Adrenal gland (tissue), 12 donors: ENCODE data around the gene ADSS1. TPM values are rescaled to one million over a fixed set of nuclear protein-coding genes. Genes with fewer than 3 reads are reported as not detected.
A peak's percentile ranks its signal among the peaks of the same experiment; 100 is the strongest.

Source experiments
- DNase-seq, 7 donors: peaks; one replicate each; pipeline ENCODE4 v3.0.0-alpha.2; 2019 to 2020
- H3K27ac ChIP-seq, 5 donors: fragments of 200-600 bp; sonication (generic) in 4 of 5; 1 replicate in 3 of 5; 2 replicates in 2 of 5; pipeline versions ENCODE4 v1.5.1 to v1.8.0; 2016 to 2020; ENCODE audit warnings: mild to moderate bottlenecking in 1 of 5
- H3K27me3 ChIP-seq: fragments of 200-600 bp; 2 replicates; pipeline ENCODE4 v1.8.0; 2021
- H3K36me3 ChIP-seq, 2 donors: fragments of 200-600 bp; replicated peaks in 1 of 2; 1 replicate in 1 of 2; 2 replicates in 1 of 2; pipeline versions ENCODE4 v1.5.1 to v1.8.0; 2018 to 2022
- H3K4me1 ChIP-seq, 2 donors: fragments of 200-600 bp; replicated peaks in 1 of 2; 1 replicate in 1 of 2; 2 replicates in 1 of 2; pipeline versions ENCODE4 v1.5.1 to v1.8.0; 2018 to 2021
- H3K4me3 ChIP-seq, 4 donors: fragments of 200-600 bp; sonication (generic) in 3 of 4; one replicate each; pipeline ENCODE4 v1.5.1; 2016 to 2018
- H3K9me3 ChIP-seq, 3 donors: fragments of 200-600 bp; sonication (generic) in 1 of 3; replicated peaks in 1 of 3; 1 replicate in 2 of 3; 2 replicates in 1 of 3; pipeline versions ENCODE4 v1.5.1 to v1.8.0; 2016 to 2021
- CTCF ChIP-seq, 6 experiments: fragments of 450-650 bp in 4 of 6; fragments of 200-600 bp in 2 of 6; sonication (generic) in 1 of 6; IDR thresholded peaks; 1 replicate in 5 of 6; 2 replicates in 1 of 6; pipeline versions ENCODE4 v1.5.1 to v1.8.0; 2016 to 2021; ENCODE audit warnings: antibody characterized with exemption in 6 of 6, mild to moderate bottlenecking in 2 of 6, moderate library complexity in 1 of 6
- POLR2A ChIP-seq, 2 donors: fragments of 450-650 bp; IDR thresholded peaks; one replicate each; pipeline ENCODE4 v1.6.1; 2017; ENCODE audit warnings: antibody characterized with exemption in 2 of 2, mild to moderate bottlenecking in 2 of 2, moderate library complexity in 1 of 2
- WGBS, 4 donors: extraction: QIAGEN DNeasy Blood & Tissue Kit in 2 of 4; methylation state at CpG; one replicate each; pipeline versions ENCODE4 v1.1.5 to v1.1.7; 2013 to 2017; 5-methylcytosine and 5-hydroxymethylcytosine counted together
- intact Hi-C, 2 donors: fragments of 100-400 bp; cut with DNase I; formaldehyde crosslinking; loops; one replicate each; pipeline versions ENCODE4 v1.14.1 to v1.15.0; 2022 to 2023
- polyA plus RNA-seq, 3 donors: library from polyadenylated mRNA; stranded (reverse); fragments of 200-250 nt in 2 of 3; fragments of 350-450 nt in 1 of 3; fragmentation: Illumina TruSeq in 1 of 3; extraction: RNeasy Lipid Tissue Mini Kit (QIAGEN cat#74804) in 1 of 3; gene quantifications; one replicate each; pipeline ENCODE4 v1.2.3, GENCODE V29; 2013 to 2014
- total RNA-seq, 9 donors: library from RNA; depleted of rRNA in 4 of 9; stranded (reverse); fragments of >200 nt in 4 of 9; fragments of 120-200 nt in 1 of 9; fragmentation: NEBNext Ultra II Directional in 1 of 9; extraction: Animal tissue kit (Norgen Biotek cat#: 25700) in 1 of 9; gene quantifications; one replicate each; pipeline versions ENCODE4 v1.1.0 to v1.2.4, GENCODE V29; 2013 to 2023
- donor health status: healthy with polysubstance abuse.
- donor health status: Bipolar disorder and iron deficiency.
- donor health status: DM: yes; HTN: yes; CAD: no.
- donor health status: DM: no; HTN: no; CAD: no.
- donor health status: DM: no; HTN: no; CAD: no.
- donor health status: DM: yes; HTN: yes; CAD: no.

ADSS1 gene
- total and polyA plus RNA-seq, 12 donors: 4.0 to 39.1 (median 16.9) TPM

GRCh38 chr14:104681689-104682074, 42.3 kb upstream of the ADSS1 start:
- intact Hi-C loops: no loop called here
- peak; percentile 74 to 92 (median 86) for DNase-seq
- Histone ChIP-seq H3K4me3 (peak overlapping the region in 1 of 4 donors; percentile 22), H3K27ac (peak overlapping the region; percentile 70 to 97 (median 95)), H3K27me3 (no peaks in the 10 kb centered on the region), H3K4me1 (peaks cover 46 to 60% of the 10 kb centered on the region in 2 donors), H3K9me3 (no peaks in the 10 kb centered on the region), H3K36me3 (no peaks in the 10 kb centered on the region)
- TF ChIP-seq POLR2A (IDR thresholded peaks at IDR 0.05) (peak in 1 of 2 donors; percentile 33), CTCF (IDR thresholded peaks at IDR 0.05) (no peak)
- WGBS, 4 donors: 30 to 40% (median 38%) methylated on average over 9 to 11 of the region's 11 CpGs

- TF ChIP-seq POLR2A (IDR thresholded peaks at IDR 0.05) (no peak), CTCF (IDR thresholded peaks at IDR 0.05) (no peak)
- Histone ChIP-seq H3K4me1 (peaks cover 41 to 55% of the 10 kb centered on the region in 2 donors), H3K9me3 (no peaks in the 10 kb centered on the region), H3K4me3 (peak overlapping the region in 1 of 4 donors; percentile 22), H3K27ac (peak overlapping the region in 4 of 5 donors; percentile 86 to 97 (median 95)), H3K36me3 (no peaks in the 10 kb centered on the region), H3K27me3 (no peaks in the 10 kb centered on the region)
- DNase-seq: peak in 1 of 7 donors; percentile 14
- intact Hi-C loops: no loop called here
- 63 to 70% (median 64%) methylated on average over 10 to 12 of the region's 12 CpGs for WGBS, 4 donors
These were observed 41.9 kb upstream of the ADSS1 start for GRCh38 chr14:104682107-104682593.

- no peak for TF ChIP-seq CTCF (IDR thresholded peaks at IDR 0.05)
- no peak for TF ChIP-seq POLR2A (IDR thresholded peaks at IDR 0.05)
- DNase-seq: no peak
- Histone ChIP-seq H3K4me3 (no peak overlapping the region), H3K27me3 (no peaks in the 10 kb centered on the region), H3K36me3 (no peaks in the 10 kb centered on the region), H3K9me3 (no peaks in the 10 kb centered on the region), H3K27ac (no peak overlapping the region), H3K4me1 (peaks cover 39 to 53% of the 10 kb centered on the region in 2 donors)
- 85 to 94% (median 87%) methylated on average over 14 to 22 of the region's 22 CpGs for WGBS, 4 donors
- intact Hi-C loops: no loop called here
These were observed 40.2 kb upstream of the ADSS1 start for GRCh38 chr14:104683653-104684448.

GRCh38 chr14:104684449-104684821, 39.6 kb upstream of the ADSS1 start:
- H3K4me1 ChIP-seq: peaks cover 42 to 51% of the 10 kb centered on the region in 2 donors
- intact Hi-C loops: no loop called here
- 94 to 97% (median 96%) methylated on average over 10 of the region's 10 CpGs for WGBS, 4 donors

More at GRCh38 chr14:104684449-104684821, 39.6 kb upstream of the ADSS1 start:
- no peak overlapping the region for H3K4me3 ChIP-seq
- no peaks in the 10 kb centered on the region for H3K36me3 ChIP-seq
- H3K27ac ChIP-seq: no peak overlapping the region
- H3K9me3 ChIP-seq: no peaks in the 10 kb centered on the region
- no peaks in the 10 kb centered on the region for H3K27me3 ChIP-seq
- TF ChIP-seq CTCF (IDR thresholded peaks at IDR 0.05): no peak
- no peak for TF ChIP-seq POLR2A (IDR thresholded peaks at IDR 0.05)
- DNase-seq: no peak
